Measurements from ENCODE around the gene GDF11. TPM values are rescaled to one million over a fixed set of nuclear protein-coding genes. Genes with fewer than 3 reads are reported as not detected.

GDF11 gene
- total RNA-seq, 2 experiments from 2014 or later = 10.2 to 11.5 TPM

DNA sequence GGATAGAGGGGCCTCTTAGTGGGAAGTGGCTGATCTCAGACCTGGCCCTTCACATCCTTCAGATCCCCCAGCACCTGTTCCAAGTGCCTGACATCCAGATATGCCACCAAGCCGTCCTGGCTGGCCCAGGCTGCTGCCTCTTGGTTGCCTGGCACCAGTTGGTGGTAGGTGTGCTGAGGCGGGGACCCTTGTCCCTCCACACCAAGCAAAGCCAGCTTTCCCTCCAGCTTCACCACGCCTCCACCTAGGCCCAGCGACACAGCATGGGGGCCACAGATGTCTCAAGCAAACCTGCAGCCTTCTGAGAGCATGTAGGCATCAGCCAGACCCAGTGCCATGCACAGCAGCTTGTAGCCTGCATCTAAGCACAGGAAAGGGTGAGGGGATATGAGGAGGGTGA is 10.6 kb upstream of the GDF11 start:
- Mint-ChIP-seq H3K27ac (peak overlapping the region; percentile 33), H3K27me3 (no peaks in the 10 kb centered on the region), H3K4me1 (peaks cover 35% of the 10 kb centered on the region), H3K36me3 (no peaks in the 10 kb centered on the region), H3K9me3 (no peaks in the 10 kb centered on the region), H3K4me3 (no peak overlapping the region)
- DNase-seq (no peak), ATAC-seq (ENCODE audit: low read depth) (no peak)
- POLR2A ChIA-PET = interaction anchor here (0.6 to 1.0 kb wide), 3 partner anchors 29 to 395 kb away, joined by 3 to 4 read pairs (median 3); no protein-coding TSS in a partner anchor

DNA sequence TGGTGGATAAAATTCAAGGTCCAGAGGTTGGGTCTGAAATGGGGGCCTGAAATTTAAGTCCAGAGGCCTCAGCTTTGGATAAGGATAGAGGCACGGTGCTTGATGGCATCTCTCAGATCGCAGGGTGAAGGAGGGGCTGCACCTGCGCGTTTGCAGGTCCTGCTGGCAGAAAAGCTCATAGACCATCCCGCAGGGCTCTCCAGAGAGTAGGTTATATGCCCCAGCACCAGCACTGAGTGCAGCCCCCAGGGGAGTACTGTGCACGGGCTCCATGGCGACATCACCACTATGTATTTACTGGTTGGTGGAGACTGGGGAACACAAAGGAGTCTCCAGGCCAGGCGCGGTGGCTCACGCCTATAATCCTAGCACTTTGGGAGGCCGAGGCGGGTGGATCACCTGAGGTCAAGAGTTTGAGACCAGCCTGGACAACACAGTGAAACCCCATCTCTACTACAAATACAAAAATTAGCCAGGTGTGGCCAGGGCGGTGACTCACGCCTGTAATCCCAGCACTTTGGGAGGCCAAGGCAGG is 9.8 kb upstream of the GDF11 start:
- DNase-seq (no peak), ATAC-seq (ENCODE audit: low read depth) (no peak)
- POLR2A ChIA-PET = interaction anchor here (0.7 kb wide), 1 partner anchor 17 kb away, joined by 3 read pairs; the partner anchor contains the start of gene BLOC1S1
- Mint-ChIP-seq H3K4me3 (no peak overlapping the region), H3K4me1 (peaks cover 38% of the 10 kb centered on the region), H3K27ac (no peak overlapping the region), H3K36me3 (no peaks in the 10 kb centered on the region), H3K27me3 (no peaks in the 10 kb centered on the region), H3K9me3 (no peaks in the 10 kb centered on the region)

DNA sequence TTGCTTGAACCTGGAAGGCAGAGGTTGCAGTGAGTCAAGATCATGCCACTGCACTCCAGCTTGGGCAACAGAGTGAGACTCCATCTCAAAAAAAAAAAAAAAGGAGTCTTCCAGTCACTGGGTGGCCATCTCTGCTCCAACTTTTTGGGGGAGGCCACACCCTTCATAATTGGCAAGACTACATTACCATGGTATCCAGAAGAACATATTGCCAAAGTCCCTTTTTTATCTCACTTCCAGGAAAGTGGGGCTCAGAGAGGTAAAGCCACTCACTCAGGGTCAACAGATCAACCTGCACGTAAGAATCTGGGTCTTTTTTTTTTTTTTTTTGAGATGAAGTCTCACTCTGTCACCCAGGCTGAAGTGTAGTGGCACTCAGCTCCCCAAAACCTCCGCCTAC is 9.1 kb upstream of the GDF11 start:
- Mint-ChIP-seq H3K4me3 (no peak overlapping the region), H3K36me3 (no peaks in the 10 kb centered on the region), H3K27me3 (no peaks in the 10 kb centered on the region), H3K4me1 (peaks cover 43% of the 10 kb centered on the region), H3K27ac (no peak overlapping the region), H3K9me3 (no peaks in the 10 kb centered on the region)
- ATAC-seq (ENCODE audit: low read depth) (no peak), DNase-seq (no peak)
- POLR2A ChIA-PET = interaction anchor here (0.7 to 1.0 kb wide), 2 partner anchors 9 to 10 kb away, joined by 6 read pairs; no protein-coding TSS in a partner anchor

DNA sequence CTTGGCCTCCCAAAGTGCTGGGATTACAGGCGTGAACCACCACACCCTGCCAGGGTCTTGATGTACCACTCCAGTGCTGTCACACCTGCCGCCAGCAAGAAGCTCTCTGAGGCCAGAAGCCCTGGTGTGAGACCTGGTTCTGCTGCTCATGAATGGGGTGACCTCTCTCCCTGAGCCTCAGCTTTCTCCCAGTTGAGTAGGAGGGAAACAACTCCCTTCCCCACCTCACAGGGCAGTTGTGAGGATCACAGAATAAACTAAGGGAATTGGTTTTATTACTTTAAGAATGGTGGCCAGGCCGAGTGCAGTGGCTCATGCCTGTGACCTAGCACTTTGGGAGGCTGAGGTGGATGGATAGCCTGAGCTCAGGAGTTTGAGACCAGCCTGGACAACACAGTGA is 8.3 kb upstream of the GDF11 start:
- H3K4me3 Mint-ChIP-seq = no peak overlapping the region
- H3K4me1 Mint-ChIP-seq = peaks cover 42% of the 10 kb centered on the region
- ATAC-seq (ENCODE audit: low read depth) (no peak), DNase-seq (no peak)
- POLR2A ChIA-PET = interaction anchor here (0.7 to 1.0 kb wide), 2 partner anchors 10 to 11 kb away, joined by 6 read pairs; no protein-coding TSS in a partner anchor
- no peak overlapping the region for H3K27ac Mint-ChIP-seq
- no peaks in the 10 kb centered on the region for H3K9me3 Mint-ChIP-seq
- H3K36me3 Mint-ChIP-seq = no peaks in the 10 kb centered on the region
- H3K27me3 Mint-ChIP-seq = no peaks in the 10 kb centered on the region

DNA sequence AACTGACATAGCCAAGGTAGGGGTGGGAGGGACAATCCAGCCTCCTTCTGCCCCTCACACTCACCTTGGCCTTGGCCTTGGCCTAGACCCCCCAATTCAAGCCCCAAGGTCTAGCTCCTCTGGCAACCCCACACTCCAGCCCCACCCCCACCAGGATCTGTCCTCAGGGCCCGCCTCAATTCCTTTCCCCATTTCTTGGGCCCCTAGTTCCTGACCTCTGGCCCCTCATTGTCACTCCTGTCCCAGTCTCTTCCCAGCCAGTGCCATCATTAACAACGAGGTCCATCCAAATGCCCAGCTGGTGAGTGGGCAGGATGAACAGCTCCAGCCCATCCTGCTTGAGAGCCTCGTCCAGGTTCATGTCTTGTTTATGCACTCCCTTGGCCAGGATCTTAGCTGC is 6.8 kb upstream of the GDF11 start:
- H3K27ac Mint-ChIP-seq = no peak overlapping the region
- POLR2A ChIA-PET = interaction anchor here (0.7 to 1.3 kb wide), 2 partner anchors 82 to 194 kb away, joined by 3 read pairs; partner anchors contain the start of gene ORMDL2
- no peak for ATAC-seq (ENCODE audit: low read depth)

DNA sequence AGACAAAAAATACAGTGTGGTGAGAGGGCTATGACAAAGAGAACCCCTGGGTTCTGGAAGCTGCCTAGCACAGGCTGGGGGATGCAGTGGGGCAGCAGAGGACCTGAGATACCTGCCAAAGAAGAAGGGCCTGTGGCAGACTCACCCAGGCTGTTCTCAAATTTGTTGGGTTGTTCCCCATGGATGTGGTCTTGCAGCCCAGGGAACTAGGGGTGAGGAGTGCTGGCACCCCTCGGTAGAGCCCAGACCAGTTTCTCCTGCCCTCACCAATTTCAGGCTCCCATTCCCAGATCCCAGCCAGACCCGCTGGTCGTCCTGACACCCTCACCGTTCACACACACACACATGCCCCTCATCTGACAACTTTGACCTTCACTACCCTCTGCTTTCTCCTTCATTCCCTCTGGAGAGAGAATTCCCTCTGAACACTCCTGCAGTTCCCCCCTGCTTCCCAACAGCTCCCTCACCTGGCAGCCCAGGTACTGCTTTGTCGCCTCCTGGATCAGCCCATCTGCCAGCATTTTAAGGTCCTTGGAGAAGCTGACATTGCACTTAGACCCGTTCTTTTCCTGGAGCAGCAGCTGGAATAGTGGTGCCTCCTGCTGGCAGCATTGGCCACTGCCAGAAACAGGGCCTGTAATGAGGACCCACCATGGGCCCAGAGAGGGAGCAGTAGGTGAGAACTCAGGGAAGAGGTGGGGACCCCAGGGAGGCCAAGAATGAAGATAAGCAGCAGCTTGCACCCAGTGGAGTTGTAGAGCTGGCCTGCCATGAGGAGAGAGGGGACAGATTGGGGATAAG is 5.9 kb upstream of the GDF11 start:
- DNase-seq = peak; percentile 76
- Mint-ChIP-seq H3K4me3 (peak overlapping the region; percentile 89), H3K36me3 (no peaks in the 10 kb centered on the region), H3K9me3 (no peaks in the 10 kb centered on the region), H3K27me3 (no peaks in the 10 kb centered on the region), H3K27ac (peak overlapping the region; percentile 92), H3K4me1 (peaks cover 30% of the 10 kb centered on the region)
- POLR2A ChIA-PET = interaction anchor here (0.5 to 2.8 kb wide), 8 partner anchors 8 to 388 kb away, joined by 3 to 36 read pairs (median 8); partner anchors contain the start of genes BLOC1S1, CD63 and PYM1
- peak; percentile 45 for ATAC-seq (ENCODE audit: low read depth)

More for the DNA sequence above, 6.8 kb upstream of the GDF11 start:
- Mint-ChIP-seq H3K9me3 (no peaks in the 10 kb centered on the region), H3K36me3 (no peaks in the 10 kb centered on the region), H3K4me3 (no peak overlapping the region), H3K27me3 (no peaks in the 10 kb centered on the region), H3K4me1 (peaks cover 29% of the 10 kb centered on the region)
- DNase-seq = no peak

GRCh38 chr12:55737581-55738122 is 5.3 kb upstream of the GDF11 start:
- Mint-ChIP-seq H3K9me3 (no peaks in the 10 kb centered on the region), H3K27ac (peak overlapping the region; percentile 92), H3K27me3 (peaks cover 3% of the 10 kb centered on the region), H3K4me3 (peak overlapping the region; percentile 89), H3K36me3 (no peaks in the 10 kb centered on the region), H3K4me1 (peaks cover 31% of the 10 kb centered on the region)
- peak; percentile 19 for ATAC-seq (ENCODE audit: low read depth)
- POLR2A ChIA-PET = interaction anchor here (0.6 to 2.8 kb wide), 14 partner anchors 8 to 380 kb away, joined by 3 to 36 read pairs (median 6); partner anchors contain the start of genes BLOC1S1, CD63, DNAJC14 and ORMDL2
- no peak for DNase-seq

- H3K27ac Mint-ChIP-seq = peak overlapping the region; percentile 92
- H3K4me3 Mint-ChIP-seq = peak overlapping the region; percentile 89
- POLR2A ChIA-PET = interaction anchor here (0.6 to 2.8 kb wide), 19 partner anchors 9 to 451 kb away, joined by 3 to 36 read pairs (median 5); partner anchors contain the start of genes BLOC1S1, CD63, DNAJC14 and ORMDL2
- peaks cover 4% of the 10 kb centered on the region for H3K27me3 Mint-ChIP-seq
- H3K36me3 Mint-ChIP-seq = no peaks in the 10 kb centered on the region
- DNase-seq (peak; percentile 73), ATAC-seq (ENCODE audit: low read depth) (peak; percentile 74)
- peaks cover 32% of the 10 kb centered on the region for H3K4me1 Mint-ChIP-seq
- no peaks in the 10 kb centered on the region for H3K9me3 Mint-ChIP-seq
Measured at GRCh38 chr12:55738123-55739024, 4.5 kb upstream of the GDF11 start.

- H3K4me3 Mint-ChIP-seq = peak overlapping the region; percentile 89
- H3K27ac Mint-ChIP-seq = no peak overlapping the region
- H3K27me3 Mint-ChIP-seq = peaks cover 4% of the 10 kb centered on the region
- H3K36me3 Mint-ChIP-seq = no peaks in the 10 kb centered on the region
- POLR2A ChIA-PET = interaction anchor here (0.6 to 2.8 kb wide), 18 partner anchors 10 to 450 kb away, joined by 3 to 36 read pairs (median 5); partner anchors contain the start of genes BLOC1S1, CD63, ORMDL2 and PYM1
- H3K9me3 Mint-ChIP-seq = no peaks in the 10 kb centered on the region
- DNase-seq (no peak), ATAC-seq (ENCODE audit: low read depth) (no peak)
- peaks cover 32% of the 10 kb centered on the region for H3K4me1 Mint-ChIP-seq
Measured at GRCh38 chr12:55739025-55739378, 3.9 kb upstream of the GDF11 start.

DNA sequence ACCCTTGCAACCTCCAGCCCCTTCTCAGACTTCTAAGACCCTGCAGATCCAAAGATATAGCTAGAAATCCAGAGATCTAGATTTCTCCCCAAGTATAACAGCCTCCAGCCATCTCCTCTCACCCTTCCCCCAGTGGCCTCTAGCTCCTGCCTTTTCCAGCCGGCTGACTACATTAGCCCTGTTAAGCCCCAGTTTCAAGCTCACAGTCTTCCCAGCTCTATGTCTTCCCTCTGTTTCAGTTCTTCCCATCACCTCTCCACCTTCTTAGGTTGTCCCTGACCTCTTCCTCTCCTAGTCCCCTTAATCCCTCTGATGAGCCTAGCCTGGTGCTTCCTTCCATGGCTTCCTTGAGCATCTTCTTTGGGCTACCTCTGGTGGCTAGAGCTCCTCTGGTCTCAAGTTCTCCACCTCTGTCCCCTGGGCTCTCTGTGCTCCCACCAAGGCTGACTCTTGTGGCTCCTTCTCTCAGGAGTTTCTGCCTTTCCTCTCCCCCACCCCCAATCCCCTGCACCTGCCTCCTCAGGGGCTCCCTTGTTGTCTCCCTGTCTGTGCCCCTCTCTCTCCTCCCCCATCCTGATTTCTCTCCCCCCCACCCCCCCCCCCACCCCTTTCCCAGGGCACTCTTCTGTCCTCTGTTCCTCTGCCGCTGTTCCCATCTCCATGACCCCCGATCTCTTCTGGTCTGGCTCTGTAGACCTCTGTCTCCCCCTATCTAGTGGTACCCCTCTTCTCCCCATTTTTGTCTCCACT is 816 bp upstream of the GDF11 start:
- POLR2A ChIA-PET = interaction anchor here (0.6 to 1.0 kb wide), 2 partner anchors 12 to 314 kb away, joined by 3 read pairs; no protein-coding TSS in a partner anchor
- H3K9me3 Mint-ChIP-seq = no peaks in the 10 kb centered on the region
- peak overlapping the region; percentile 83 for H3K4me3 Mint-ChIP-seq
- peaks cover 43% of the 10 kb centered on the region for H3K4me1 Mint-ChIP-seq
- peak overlapping the region; percentile 72 for H3K27ac Mint-ChIP-seq
- no peak for ATAC-seq (ENCODE audit: low read depth)
- no peaks in the 10 kb centered on the region for H3K36me3 Mint-ChIP-seq
- no peak for DNase-seq
- H3K27me3 Mint-ChIP-seq = peaks cover 4% of the 10 kb centered on the region

GRCh38 chr12:55743406-55744339 is 751 bp downstream of the GDF11 start:
- no peaks in the 10 kb centered on the region for H3K36me3 Mint-ChIP-seq
- H3K4me3 Mint-ChIP-seq = peak overlapping the region; percentile 87
- POLR2A ChIA-PET = interaction anchor here (0.6 to 2.4 kb wide), 12 partner anchors 8 to 201 kb away, joined by 3 to 11 read pairs (median 4); partner anchors contain the start of genes CD63, ORMDL2, PYM1 and SARNP
- no peaks in the 10 kb centered on the region for H3K9me3 Mint-ChIP-seq
- peak; percentile 73 for DNase-seq
- peak; percentile 45 for ATAC-seq (ENCODE audit: low read depth)
- peak overlapping the region; percentile 73 for H3K27ac Mint-ChIP-seq
- peaks cover 4% of the 10 kb centered on the region for H3K27me3 Mint-ChIP-seq
- peaks cover 34% of the 10 kb centered on the region for H3K4me1 Mint-ChIP-seq

Measured in activated naive CD8-positive, alpha-beta T cell treated with anti-CD3 and anti-CD28 coated beads, Interleukin-2, amount 10 ng/mL, durations not matched to agents 7 days and 5 days (primary cell).